GM19193 (cell line): ENCODE results near the gene TOR1AIP1.

Experiments used
- POLR2A ChIP-seq: IDR thresholded peaks from 4 replicates; pipeline ENCODE4 v1.6.1; 2011; ENCODE audit not compliant: insufficient read depth, insufficient read length; ENCODE audit errors: extremely low read depth

Gene TOR1AIP1

DNA sequence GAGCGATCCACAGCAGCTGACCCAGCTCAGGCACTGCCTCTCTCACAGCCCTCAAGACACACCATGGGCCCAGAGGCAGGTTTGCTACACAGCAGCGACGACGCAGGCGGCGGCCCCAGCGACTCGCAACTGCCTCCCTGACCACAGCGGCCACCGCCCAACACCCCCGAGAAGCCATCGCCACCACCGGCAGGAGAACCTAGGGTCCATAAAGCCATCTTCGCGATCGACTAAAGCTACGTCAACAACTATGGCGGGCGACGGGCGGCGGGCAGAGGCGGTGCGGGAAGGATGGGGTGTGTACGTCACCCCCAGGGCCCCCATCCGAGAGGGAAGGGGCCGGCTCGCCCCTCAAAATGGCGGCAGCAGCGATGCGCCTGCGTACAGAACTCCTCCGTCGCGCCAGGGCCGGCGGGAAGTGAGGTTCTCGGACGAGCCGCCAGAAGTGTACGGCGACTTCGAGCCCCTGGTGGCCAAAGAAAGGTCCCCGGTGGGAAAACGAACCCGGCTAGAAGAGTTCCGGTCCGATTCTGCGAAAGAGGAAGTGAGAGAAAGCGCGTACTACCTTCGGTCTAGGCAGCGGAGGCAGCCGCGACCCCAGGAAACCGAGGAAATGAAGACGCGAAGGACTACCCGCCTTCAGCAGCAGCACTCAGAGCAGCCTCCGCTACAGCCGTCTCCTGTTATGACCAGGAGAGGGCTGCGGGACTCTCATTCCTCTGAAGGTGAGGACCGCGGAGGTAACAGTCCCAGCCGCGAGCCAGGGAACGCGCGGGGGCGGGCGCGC lies at the start of gene TOR1AIP1:
TSS of gene TOR1AIP1 (plus strand) at position 33 of the 787 bp plus-strand sequence. CDS start at position 251, 218 bp downstream.
- TF ChIP-seq POLR2A = peak; percentile 85

- no peak for TF ChIP-seq POLR2A
Measured at GRCh38 chr1:179840107-179840506, 42.0 kb upstream of the TOR1AIP1 start.

DNA sequence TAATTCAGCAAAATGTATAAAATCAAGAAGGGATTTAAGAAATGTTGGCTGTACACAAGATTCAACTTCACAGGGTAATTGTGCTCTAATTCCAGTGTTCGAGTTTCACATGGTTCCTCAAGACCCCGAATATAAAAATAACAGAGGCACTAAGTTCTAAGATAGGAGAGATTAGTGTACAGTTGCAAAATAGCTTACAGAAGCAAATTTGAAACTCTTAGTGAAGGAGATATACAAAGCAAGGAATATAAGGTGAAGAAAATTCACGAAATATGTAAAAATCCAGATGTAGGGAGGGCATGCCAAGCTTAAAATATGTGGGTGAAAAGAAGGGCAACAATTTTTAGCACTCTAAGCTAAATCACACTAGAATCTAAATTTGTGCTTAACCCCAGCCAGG lies 33.9 kb upstream of the TOR1AIP1 start:
- TF ChIP-seq POLR2A = no peak

- TF ChIP-seq POLR2A = no peak
Measured at GRCh38 chr1:179853102-179853501, 29.0 kb upstream of the TOR1AIP1 start.

- no peak for TF ChIP-seq POLR2A
Measured at GRCh38 chr1:179856296-179856695, 25.8 kb upstream of the TOR1AIP1 start.

- no peak for TF ChIP-seq POLR2A
Measured at GRCh38 chr1:179857009-179857408, 25.1 kb upstream of the TOR1AIP1 start.

- TF ChIP-seq POLR2A = no peak
Measured at GRCh38 chr1:179860652-179861051, 21.4 kb upstream of the TOR1AIP1 start.

DNA sequence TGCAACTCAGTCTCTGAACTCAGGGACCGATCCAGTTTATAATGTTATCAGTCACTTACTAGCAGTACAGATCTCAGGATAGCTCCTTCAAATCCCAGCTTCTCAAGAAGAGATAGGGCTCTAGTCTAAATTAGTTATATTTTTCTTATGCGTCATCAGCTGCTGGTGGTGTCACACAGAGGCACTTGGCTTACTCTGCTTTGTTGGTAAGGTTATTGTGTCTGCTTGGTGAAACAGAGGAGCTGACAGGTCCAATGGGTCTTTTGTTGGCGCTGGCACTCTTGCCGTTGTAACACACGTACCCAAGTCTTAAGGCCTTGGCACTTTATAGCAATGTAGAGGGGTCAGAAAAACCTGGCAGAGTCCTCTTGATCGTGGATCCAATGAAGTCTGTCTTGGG lies 16.7 kb upstream of the TOR1AIP1 start:
- no peak for TF ChIP-seq POLR2A

GRCh38 chr1:179866616-179867015 lies 15.5 kb upstream of the TOR1AIP1 start:
- TF ChIP-seq POLR2A = no peak

- TF ChIP-seq POLR2A = no peak
Measured at GRCh38 chr1:179867493-179868330, 14.4 kb upstream of the TOR1AIP1 start.

DNA sequence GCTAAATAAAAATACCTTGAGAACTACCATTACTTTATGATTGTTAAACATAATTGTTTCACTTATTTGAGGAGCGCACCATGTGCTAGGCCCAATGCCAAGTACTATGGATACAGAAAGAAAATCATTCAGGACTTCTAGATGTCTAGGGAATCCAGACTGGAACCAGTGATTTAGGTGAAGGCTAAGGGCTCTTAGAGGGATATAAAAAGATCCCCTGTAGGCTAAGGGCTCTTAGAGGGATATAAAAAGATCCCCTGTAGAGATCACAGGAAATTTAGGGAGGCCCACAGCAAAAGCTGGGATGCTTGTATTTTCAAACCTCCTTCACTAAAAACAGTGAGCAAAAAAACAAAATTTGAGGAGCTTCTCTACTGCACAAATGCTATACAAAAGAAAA lies 11.2 kb upstream of the TOR1AIP1 start:
- TF ChIP-seq POLR2A = no peak

DNA sequence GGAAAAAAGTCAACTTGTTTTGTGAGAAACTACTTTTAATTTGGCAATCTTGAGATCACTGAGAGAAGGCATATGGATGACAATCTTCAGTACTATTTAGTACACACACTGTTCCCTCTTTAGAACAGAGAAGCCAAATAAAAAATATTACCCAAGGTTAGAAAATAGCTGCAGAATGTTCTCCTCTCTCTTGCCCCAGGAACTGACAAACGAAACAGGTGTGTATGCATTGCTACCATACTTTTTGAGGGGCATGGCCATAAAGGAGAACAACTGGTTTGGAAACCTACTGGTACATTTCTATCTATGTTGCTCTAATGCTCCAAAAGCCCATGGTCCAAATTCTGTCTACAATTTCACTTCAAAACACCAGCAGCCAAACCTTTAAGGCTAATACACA lies 10.1 kb upstream of the TOR1AIP1 start:
- TF ChIP-seq POLR2A = no peak

GRCh38 chr1:179872558-179872957 lies 9.5 kb upstream of the TOR1AIP1 start:
- TF ChIP-seq POLR2A = no peak

- TF ChIP-seq POLR2A = no peak
Measured at GRCh38 chr1:179873438-179873851, 8.6 kb upstream of the TOR1AIP1 start.

DNA sequence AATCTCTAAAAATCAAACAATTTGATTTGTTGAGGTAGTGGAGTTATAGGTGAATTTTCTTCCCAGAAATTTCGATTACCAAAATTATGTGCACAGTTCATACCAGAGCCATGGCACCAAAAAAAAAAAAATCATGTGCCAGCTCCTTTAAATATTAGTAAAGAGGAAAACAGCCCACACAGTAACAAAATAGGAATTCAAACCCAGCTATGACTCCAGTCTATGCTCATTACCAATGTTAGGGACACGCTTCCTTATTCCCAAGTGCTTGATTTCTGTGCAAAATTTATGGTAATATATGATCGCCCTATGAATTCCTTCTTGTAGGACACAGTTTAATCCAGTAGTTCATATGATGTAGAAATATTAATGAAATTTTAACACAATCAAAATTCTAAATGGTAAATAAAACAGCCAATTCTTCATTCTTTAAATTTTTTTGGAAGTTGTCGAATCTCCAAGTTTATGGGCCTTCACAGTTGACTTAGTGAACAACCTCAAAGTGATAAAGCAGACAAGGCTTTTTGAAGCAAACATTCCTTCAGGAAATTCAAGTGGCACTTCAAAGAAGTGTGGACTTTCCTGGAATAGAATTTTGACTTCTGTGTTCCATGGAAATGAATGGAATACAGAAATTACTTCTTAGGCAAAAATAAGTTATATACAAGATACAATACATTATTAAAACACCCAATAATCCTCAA lies 6.3 kb upstream of the TOR1AIP1 start:
- no peak for TF ChIP-seq POLR2A
